HEK293T (cell line): Measurements from ENCODE around the gene TAX1BP3.
"Not testable (repeated sequence)": the region's sequence is repeated elsewhere in the genome, so short reads cannot be mapped to it uniquely, and the experiment has no call there.

Source experiments
- FOXM1 ChIP-seq: fragments of 450-650 bp; IDR thresholded peaks from 2 replicates; pipeline ENCODE4 v1.6.1; 2017; ENCODE audit warnings: mild to moderate bottlenecking, borderline replicate concordance
- SUZ12 ChIP-seq: fragments of 450-650 bp; IDR thresholded peaks from 2 replicates; pipeline ENCODE4 v1.6.1; 2016; ENCODE audit warnings: mild to moderate bottlenecking

DNA sequence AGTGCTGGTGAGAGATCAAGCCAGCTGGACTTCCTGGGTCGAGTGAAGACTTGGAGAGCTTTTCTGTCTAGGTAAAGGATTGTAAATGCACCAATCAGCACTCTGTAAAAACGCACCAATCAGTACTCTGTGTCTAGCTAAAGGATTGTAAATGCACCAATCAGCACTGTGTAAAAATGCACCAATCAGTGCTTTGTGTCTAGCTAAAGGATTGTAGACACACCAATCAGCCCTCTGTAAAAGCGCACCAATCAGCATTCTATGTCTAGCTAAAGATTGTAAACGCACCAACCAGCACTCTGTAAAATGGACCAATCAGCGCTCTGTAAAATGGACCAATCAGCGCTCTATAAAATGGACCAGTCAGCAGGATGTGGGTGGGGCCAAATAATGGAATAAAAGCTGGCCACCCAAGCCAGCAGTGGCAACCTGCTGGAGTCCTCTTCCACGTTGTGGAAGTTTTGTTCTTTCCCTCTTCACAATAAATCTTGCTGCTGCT lies 33.7 kb upstream of the TAX1BP3 start:
- not testable (repeated sequence) for TF ChIP-seq SUZ12, FOXM1
